GM18508 (cell line): ENCODE measurements around the gene IFNLR1.
"Not testable (repeated sequence)": the region's sequence is repeated elsewhere in the genome, so short reads cannot be mapped to it uniquely, and the experiment has no call there.

Experiments used
- ATAC-seq: cut with Tn5 transposase; IDR thresholded peaks from one replicate; pipeline ENCODE4 v1.9.1; 2021; ENCODE audit warnings: moderate number of reproducible peaks; ENCODE audit not compliant: insufficient read depth, unreplicated experiment

Gene IFNLR1

GRCh38 chr1:24186993-24187790, at the start of gene IFNLR1:
Gene IFNLR1 (minus strand): TSS chr1:24187289. CDS start chr1:24187248, 41 bp downstream.
- no peak for ATAC-seq

GRCh38 chr1:24235921-24236788, 49.1 kb upstream of the IFNLR1 start:
- ATAC-seq = no peak

- no peak for ATAC-seq
Observed at GRCh38 chr1:24233684-24234600, 46.9 kb upstream of the IFNLR1 start.

GRCh38 chr1:24231701-24232100, 44.6 kb upstream of the IFNLR1 start:
- ATAC-seq = no peak

GRCh38 chr1:24228311-24228710, 41.2 kb upstream of the IFNLR1 start:
- ATAC-seq = no peak

GRCh38 chr1:24226749-24227148, 39.7 kb upstream of the IFNLR1 start:
- ATAC-seq = no peak

- no peak for ATAC-seq
Observed at GRCh38 chr1:24224761-24225160, 37.7 kb upstream of the IFNLR1 start.

GRCh38 chr1:24224086-24224485, 37.0 kb upstream of the IFNLR1 start:
- no peak for ATAC-seq

- ATAC-seq = no peak
Observed at GRCh38 chr1:24222793-24223192, 35.7 kb upstream of the IFNLR1 start.

GRCh38 chr1:24222008-24222605, 35.0 kb upstream of the IFNLR1 start:
- no peak for ATAC-seq

GRCh38 chr1:24221246-24221645, 34.2 kb upstream of the IFNLR1 start:
- no peak for ATAC-seq

GRCh38 chr1:24216276-24217074, 29.4 kb upstream of the IFNLR1 start:
- ATAC-seq = no peak

- no peak for ATAC-seq
Observed at GRCh38 chr1:24215226-24215814, 28.2 kb upstream of the IFNLR1 start.

GRCh38 chr1:24212376-24212775, 25.3 kb upstream of the IFNLR1 start:
- no peak for ATAC-seq

GRCh38 chr1:24210195-24210627, 23.1 kb upstream of the IFNLR1 start:
- no peak for ATAC-seq

GRCh38 chr1:24209097-24209496, 22.0 kb upstream of the IFNLR1 start:
- no peak for ATAC-seq

- ATAC-seq = no peak
Observed at GRCh38 chr1:24207709-24208108, 20.6 kb upstream of the IFNLR1 start.

- ATAC-seq = not testable (repeated sequence)
Observed at GRCh38 chr1:24207395-24207687, 20.3 kb upstream of the IFNLR1 start.
